Mammary epithelial cell (primary cell): ENCODE measurements around the gene DIS3L2.

ENCODE experiments used
- EZH2 ChIP-seq: IDR thresholded peaks from 2 replicates; pipeline ENCODE4 v1.6.1; 2012; ENCODE audit warnings: low read length, inconsistent platforms, borderline replicate concordance
- TF ChIP-seq, protein P1 (sequence below), 2 donors: IDR thresholded peaks in 1 of 2; conservative IDR thresholded peaks in 1 of 2; 2 replicates each; pipeline ENCODE4 v1.5.1; 2011 to 2012; ENCODE audit warnings: inconsistent platforms in 2 of 2, low read length in 2 of 2, mild to moderate bottlenecking in 2 of 2, control low read depth in 1 of 2, low read depth in 1 of 2; ENCODE audit not compliant: insufficient read depth in 1 of 2; ENCODE audit errors: extremely low read depth in 1 of 2

DNA sequence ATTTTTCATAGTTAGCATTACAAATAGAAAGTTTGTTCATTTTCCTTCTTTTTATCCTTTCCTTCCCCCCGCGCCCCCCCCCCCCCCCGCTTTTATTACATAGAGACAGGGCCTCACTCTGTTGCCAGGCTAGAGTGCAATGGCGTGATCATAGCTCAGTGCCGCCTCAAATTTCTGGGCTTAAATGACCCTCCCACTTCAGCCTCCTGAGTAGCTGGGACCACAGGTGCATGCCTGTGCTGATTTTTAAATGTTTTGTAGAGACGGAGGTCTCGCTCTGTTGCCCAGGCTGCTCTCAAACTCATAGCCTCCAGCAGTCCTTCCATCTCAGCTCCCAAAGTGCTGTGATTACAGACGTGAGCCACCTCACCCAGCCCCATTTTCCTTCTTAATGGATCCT, 325.8 kb downstream of the DIS3L2 start:
- TF ChIP-seq, protein P1, sequence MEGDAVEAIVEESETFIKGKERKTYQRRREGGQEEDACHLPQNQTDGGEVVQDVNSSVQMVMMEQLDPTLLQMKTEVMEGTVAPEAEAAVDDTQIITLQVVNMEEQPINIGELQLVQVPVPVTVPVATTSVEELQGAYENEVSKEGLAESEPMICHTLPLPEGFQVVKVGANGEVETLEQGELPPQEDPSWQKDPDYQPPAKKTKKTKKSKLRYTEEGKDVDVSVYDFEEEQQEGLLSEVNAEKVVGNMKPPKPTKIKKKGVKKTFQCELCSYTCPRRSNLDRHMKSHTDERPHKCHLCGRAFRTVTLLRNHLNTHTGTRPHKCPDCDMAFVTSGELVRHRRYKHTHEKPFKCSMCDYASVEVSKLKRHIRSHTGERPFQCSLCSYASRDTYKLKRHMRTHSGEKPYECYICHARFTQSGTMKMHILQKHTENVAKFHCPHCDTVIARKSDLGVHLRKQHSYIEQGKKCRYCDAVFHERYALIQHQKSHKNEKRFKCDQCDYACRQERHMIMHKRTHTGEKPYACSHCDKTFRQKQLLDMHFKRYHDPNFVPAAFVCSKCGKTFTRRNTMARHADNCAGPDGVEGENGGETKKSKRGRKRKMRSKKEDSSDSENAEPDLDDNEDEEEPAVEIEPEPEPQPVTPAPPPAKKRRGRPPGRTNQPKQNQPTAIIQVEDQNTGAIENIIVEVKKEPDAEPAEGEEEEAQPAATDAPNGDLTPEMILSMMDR (conservative IDR thresholded peaks at IDR 0.05 in 1 of 2, IDR thresholded peaks at IDR 0.05 in 1 of 2; ENCODE audit: extremely low read depth in 1 of 2, insufficient read depth in 1 of 2, low read depth in 1 of 2, low read length in 2 of 2) = no peak
- no peak for TF ChIP-seq EZH2
